Kidney (tissue), 14 donors: ENCODE data around the gene ICAM3. TPM values are rescaled to one million over a fixed set of nuclear protein-coding genes. Genes with fewer than 3 reads are reported as not detected.
A peak's percentile ranks its signal among the peaks of the same experiment; 100 is the strongest.
"Not testable (repeated sequence)": the region's sequence is repeated elsewhere in the genome, so short reads cannot be mapped to it uniquely, and the experiment has no call there.

ENCODE experiments used
- DNase-seq, 5 donors: peaks; one replicate each; pipeline ENCODE4 v3.0.0-alpha.2; 2013 to 2020
- FAIRE-seq: peaks from 2 replicates; lab custom pipeline; 2012; peaks lifted over from hg19 to GRCh38; lab: Jason Lieb, UNC
- H3K27ac ChIP-seq, 2 donors: one replicate each; pipeline ENCODE4 v1.7.0; 2013; ENCODE audit warnings: low read depth in 2 of 2, low read length in 2 of 2, inconsistent platforms in 1 of 2
- H3K27me3 ChIP-seq: one replicate; pipeline ENCODE4 v1.7.1; 2013; ENCODE audit warnings: low read length, inconsistent platforms; ENCODE audit not compliant: control insufficient read depth, insufficient read depth
- H3K36me3 ChIP-seq, 3 donors: one replicate each; pipeline versions ENCODE4 v1.7.0 to v1.7.1; 2013; ENCODE audit warnings: low read length in 3 of 3, control low read depth in 1 of 3, inconsistent platforms in 1 of 3; ENCODE audit not compliant: insufficient read depth in 3 of 3, control insufficient read depth in 2 of 3
- H3K4me1 ChIP-seq, 3 donors: one replicate each; pipeline versions ENCODE4 v1.7.0 to v1.7.1; 2013; ENCODE audit warnings: low read length in 3 of 3, inconsistent platforms in 1 of 3, low read depth in 1 of 3; ENCODE audit not compliant: control insufficient read depth in 2 of 3, insufficient read depth in 2 of 3
- H3K4me3 ChIP-seq, 3 donors: one replicate each; pipeline versions ENCODE4 v1.7.0 to v1.8.1; 2013; ENCODE audit warnings: low read length in 3 of 3, control low read depth in 1 of 3, inconsistent platforms in 1 of 3
- H3K9ac ChIP-seq, 3 donors: one replicate each; pipeline versions ENCODE4 v1.7.0 to v1.7.1; 2013; ENCODE audit warnings: low read length in 3 of 3, control low read depth in 1 of 3, inconsistent platforms in 1 of 3
- H3K9me3 ChIP-seq, 3 donors: one replicate each; pipeline versions ENCODE4 v1.7.0 to v1.7.1; 2013; ENCODE audit warnings: low read length in 3 of 3, control low read depth in 1 of 3, inconsistent platforms in 1 of 3; ENCODE audit not compliant: control insufficient read depth in 2 of 3, insufficient read depth in 1 of 3
- CTCF ChIP-seq: IDR thresholded peaks from 3 replicates; pipeline ENCODE4 v1.5.1; 2012; ENCODE audit warnings: mild to moderate bottlenecking, moderate library complexity, borderline replicate concordance; ENCODE audit not compliant: insufficient read depth; ENCODE audit errors: extremely low read depth
- intact Hi-C: fragments of 100-400 bp; cut with DNase I; formaldehyde crosslinking; loops from one replicate; pipeline ENCODE4 v1.11.1; 2022
- polyA plus RNA-seq: library from polyadenylated mRNA; stranded (reverse); fragments of 350-450 nt; fragmentation: Illumina TruSeq; extraction: RNeasy Lipid Tissue Mini Kit (QIAGEN cat#74804); gene quantifications from one replicate; pipeline ENCODE4 v1.2.3, GENCODE V29; 2014; ENCODE audit warnings: low read depth, low replicate concordance; ENCODE audit not compliant: insufficient read depth
- total RNA-seq: library from RNA; stranded (reverse); fragmentation: NEBNext Ultra II Directional; extraction: Animal tissue kit (Norgen Biotek cat#: 25700); gene quantifications from one replicate; pipeline ENCODE4 v1.2.1, GENCODE V29; 2021
- donor health status: control.
- donor health status: control.
- donor health status: control.
- donor health status: control.
- donor health status: control.
- donor health status: DM: yes; HTN: yes; CAD: no.
- donor health status: Normal renal cell carcinoma (clear cell type).

Gene ICAM3
- total and polyA plus RNA-seq, 2 donors from 2014 or later, result 17.4 to 21.8 TPM

DNA sequence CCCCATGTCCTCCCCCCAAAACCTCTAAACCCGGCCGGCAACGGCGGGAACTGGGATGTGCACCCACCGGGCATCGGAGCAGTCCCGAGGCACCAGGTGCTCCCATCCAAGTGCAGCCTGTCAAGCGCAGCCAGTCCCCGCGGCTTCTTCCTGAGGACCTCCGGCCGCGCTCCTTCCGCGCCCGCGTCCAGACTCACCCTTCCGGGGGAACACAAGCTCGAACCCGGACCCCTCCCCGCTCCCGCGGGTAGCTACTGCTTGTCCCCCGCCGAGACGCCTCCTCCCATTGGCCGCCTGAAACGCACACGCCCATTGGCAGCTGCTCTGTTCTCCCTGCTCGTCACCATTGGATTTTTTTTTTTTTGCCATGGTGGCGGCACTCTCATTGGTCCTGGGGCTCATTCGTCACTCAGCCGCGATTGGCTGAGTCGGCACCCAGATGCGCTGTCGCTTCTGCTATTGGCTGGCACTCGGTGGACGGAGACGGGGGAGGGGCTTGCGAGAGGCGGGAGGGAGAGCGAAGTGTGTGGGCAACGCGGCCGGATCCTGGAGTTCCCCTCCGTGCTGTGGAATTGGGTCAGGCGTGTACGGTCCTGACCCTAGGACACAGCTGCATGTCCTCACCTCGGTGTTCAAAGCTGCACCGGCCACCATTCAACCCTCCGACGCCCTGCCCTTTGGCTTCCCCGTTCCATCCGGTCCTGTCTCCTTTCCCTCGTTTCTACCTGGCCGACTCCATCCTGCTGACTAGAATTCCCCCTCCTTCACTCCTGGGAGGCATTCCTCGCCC is 41.1 kb upstream of the ICAM3 start, which contains the start of gene TYK2:
TSS of gene TYK2 (minus strand) at position 260 of the 790 bp plus-strand sequence. CDS start 2,166 bp downstream, outside the sequence.
- no peaks in the 10 kb centered on the region for H3K27me3 ChIP-seq
- no peaks in the 10 kb centered on the region for H3K9me3 ChIP-seq
- TF ChIP-seq CTCF, result no peak
- intact Hi-C loops, result no loop called here
- H3K27ac ChIP-seq, result peak within 1 kb of the TSS; percentile 75 to 82
- H3K4me1 ChIP-seq, result peaks cover 3 to 9% (median 5%) of the 10 kb centered on the region in 3 donors
- FAIRE-seq (peak; percentile 97), DNase-seq (peak; percentile 99 to 100 (median 99))
- H3K36me3 ChIP-seq, result peaks cover 0 to 2% (median 0%) of the 10 kb centered on the region in 3 donors
- H3K9ac ChIP-seq, result peak within 1 kb of the TSS; percentile 89 to 94 (median 93)
- peak within 1 kb of the TSS; percentile 82 to 95 (median 91) for H3K4me3 ChIP-seq

GRCh38 chr19:10379880-10380312 is 40.5 kb upstream of the ICAM3 start:
- Histone ChIP-seq H3K4me3 (peak overlapping the region; percentile 82 to 95 (median 88)), H3K4me1 (peaks cover 3 to 9% (median 5%) of the 10 kb centered on the region in 3 donors), H3K9me3 (no peaks in the 10 kb centered on the region), H3K36me3 (peaks cover 0 to 2% (median 0%) of the 10 kb centered on the region in 3 donors), H3K27me3 (no peaks in the 10 kb centered on the region), H3K9ac (peak overlapping the region; percentile 85 to 94 (median 93)), H3K27ac (peak overlapping the region; percentile 71 to 75)
- intact Hi-C loops, result no loop called here
- no peak for TF ChIP-seq CTCF
- FAIRE-seq, result no peak
- no peak for DNase-seq

DNA sequence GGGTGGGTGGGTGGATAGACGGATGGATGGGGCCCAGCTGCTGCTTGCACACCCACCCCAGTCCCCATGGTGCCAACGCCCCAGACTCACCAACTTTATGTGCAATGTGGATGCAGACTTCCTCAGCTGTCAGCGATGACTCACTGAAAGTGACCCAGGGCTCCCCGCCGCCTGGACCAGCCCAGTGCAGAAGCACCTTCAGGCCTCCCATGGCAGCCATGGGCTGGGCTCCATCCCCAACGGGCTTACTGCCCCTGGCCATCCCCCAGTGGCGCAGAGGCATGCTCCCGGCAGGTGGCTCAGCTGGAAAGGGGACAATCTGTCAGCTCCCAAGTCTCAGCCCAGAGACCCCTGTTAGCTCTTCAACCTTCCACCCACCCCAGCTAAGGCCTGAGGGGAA is 38.7 kb upstream of the ICAM3 start:
- TF ChIP-seq CTCF, result no peak
- H3K4me3 ChIP-seq, result no peak overlapping the region
- no peak overlapping the region for H3K9ac ChIP-seq
- FAIRE-seq (no peak), DNase-seq (no peak)
- peaks cover 0 to 2% (median 0%) of the 10 kb centered on the region in 3 donors for H3K36me3 ChIP-seq
- no peaks in the 10 kb centered on the region for H3K27me3 ChIP-seq
- H3K4me1 ChIP-seq, result peaks cover 3 to 9% (median 5%) of the 10 kb centered on the region in 3 donors
- intact Hi-C loops, result no loop called here
- no peak overlapping the region for H3K27ac ChIP-seq
- H3K9me3 ChIP-seq, result no peaks in the 10 kb centered on the region

DNA sequence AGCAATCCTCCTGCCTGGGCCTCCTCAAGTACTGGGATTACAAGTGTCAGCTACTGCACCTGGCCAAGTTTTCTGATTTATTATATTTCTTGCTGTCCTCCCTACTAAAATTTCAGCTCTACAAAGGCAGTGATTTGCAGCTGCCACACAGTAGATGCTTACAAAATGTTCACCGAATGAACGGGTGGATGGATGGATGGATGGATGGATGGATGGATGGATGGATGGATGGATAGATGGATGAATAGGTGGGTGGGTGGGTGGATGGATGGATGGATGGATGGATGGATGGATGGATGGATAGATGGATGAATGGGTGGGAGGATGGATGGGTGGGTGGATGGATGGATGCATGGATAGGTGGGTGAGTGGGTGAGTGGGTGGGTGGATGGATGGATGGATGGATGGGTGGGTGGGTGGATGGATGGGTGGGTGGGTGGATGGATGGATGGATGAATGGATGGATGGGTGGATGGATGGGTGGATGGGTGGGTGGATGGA is 37.8 kb upstream of the ICAM3 start:
- H3K9me3 ChIP-seq, H3K36me3 ChIP-seq, DNase-seq, H3K9ac ChIP-seq, FAIRE-seq, H3K27ac ChIP-seq, H3K4me1 ChIP-seq, H3K4me3 ChIP-seq, intact Hi-C loops, H3K27me3 ChIP-seq: not testable (repeated sequence)
